GM12878 (cell line): ENCODE data around the gene STYXL2.

Experiments
- ATF2 ChIP-seq: IDR thresholded peaks from 2 replicates; pipeline ENCODE4 v1.6.1; 2012; ENCODE audit warnings: low read length, inconsistent platforms
- BCL11A ChIP-seq: IDR thresholded peaks from 2 replicates; pipeline ENCODE4 v1.6.1; 2011; ENCODE audit warnings: low read depth, low read length
- CTCF ChIP-seq, 3 experiments: IDR thresholded peaks in 2 of 3; conservative IDR thresholded peaks in 1 of 3; 2 replicates each; pipeline ENCODE4 v1.5.1; 2011; ENCODE audit warnings: low read depth in 3 of 3, low read length in 3 of 3, mild to moderate bottlenecking in 3 of 3, control low read depth in 2 of 3, moderate library complexity in 2 of 3, inconsistent platforms in 1 of 3, mixed read lengths in 1 of 3; ENCODE audit not compliant: control insufficient read depth in 2 of 3, insufficient read depth in 1 of 3; ENCODE audit errors: extremely low read depth in 1 of 3
- E2F4 ChIP-seq: IDR thresholded peaks from 2 replicates; pipeline ENCODE4 v1.6.1; 2012; ENCODE audit warnings: low read depth, low read length, improper control_type of control experiment
- GATAD2B ChIP-seq: fragments of 450-650 bp; conservative IDR thresholded peaks from 2 replicates; pipeline ENCODE4 v1.6.1; 2017; ENCODE audit warnings: low read depth, mild to moderate bottlenecking, moderate library complexity
- JUNB ChIP-seq: IDR thresholded peaks from 2 replicates; pipeline ENCODE4 v1.6.1; 2016; ENCODE audit warnings: antibody characterized with exemption, mild to moderate bottlenecking
- JUND ChIP-seq: IDR thresholded peaks from 2 replicates; pipeline ENCODE4 v1.6.1; 2012; ENCODE audit warnings: low read depth, mild to moderate bottlenecking, low read length, improper control_type of control experiment, moderate library complexity
- NRF1 ChIP-seq: conservative IDR thresholded peaks from 2 replicates; pipeline ENCODE4 v1.6.1; 2011; ENCODE audit warnings: mild to moderate bottlenecking, low read depth, low read length, improper control_type of control experiment
- POLR2A ChIP-seq: IDR thresholded peaks from 2 replicates; pipeline ENCODE4 v1.6.1; 2011; ENCODE audit warnings: low read depth, mild to moderate bottlenecking, low read length
- RAD51 ChIP-seq: fragments of 450-650 bp; IDR thresholded peaks from 2 replicates; pipeline ENCODE4 v1.6.1; 2016; ENCODE audit warnings: moderate library complexity, mild to moderate bottlenecking, inconsistent platforms
- RFX5 ChIP-seq: IDR thresholded peaks from 2 replicates; pipeline ENCODE4 v1.6.1; 2011; ENCODE audit warnings: low read depth, low read length, improper control_type of control experiment
- ZNF217 ChIP-seq: fragments of 450-650 bp; IDR thresholded peaks from 2 replicates; pipeline ENCODE4 v1.6.1; 2017; ENCODE audit warnings: antibody characterized with exemption, mild to moderate bottlenecking

- TF ChIP-seq CTCF (IDR thresholded peaks at IDR 0.05 in 2 of 3, conservative IDR thresholded peaks at IDR 0.05 in 1 of 3; ENCODE audit: control insufficient read depth in 2 of 3, extremely low read depth in 1 of 3, insufficient read depth in 1 of 3, low read depth in 3 of 3, low read length in 3 of 3) (no peak), ATF2 (no peak), E2F4 (no peak), ZNF217 (no peak), GATAD2B (no peak), RFX5 (no peak), NRF1 (no peak), POLR2A (no peak), RAD51 (no peak), JUNB (no peak), JUND (no peak), BCL11A (no peak)
These were observed 16.6 kb upstream of the STYXL2 start for GRCh38 chr1:167077128-167077867.
